ENCODE data around the gene UCK1. TPM values are rescaled to one million over a fixed set of nuclear protein-coding genes. Genes with fewer than 3 reads are reported as not detected.

Gene UCK1
- total RNA-seq, 1 experiment from 2014 or later = 31.7 TPM

DNA sequence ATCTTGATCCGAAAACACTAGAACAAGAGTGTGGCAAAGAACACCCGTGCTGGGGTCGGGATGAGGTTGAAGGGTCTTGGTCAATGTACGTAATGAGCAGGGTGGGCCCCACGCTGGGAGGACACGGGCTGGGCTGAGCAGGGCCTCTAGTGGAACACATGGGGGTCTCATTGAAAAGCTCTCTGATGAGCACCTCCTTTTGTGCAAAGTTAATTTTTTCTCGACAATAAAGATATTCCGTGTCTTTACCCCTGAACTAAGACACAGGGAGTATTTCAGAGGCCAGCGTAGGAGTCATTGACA, 8.0 kb downstream of the UCK1 start:
- H3K36me3 ChIP-seq (ENCODE audit: low read depth) = peaks cover 7% of the 10 kb centered on the region; the same call in 1 of the 2 replicates
- BruUV-seq (replicated peaks) = no TSS peak
- CTCF ChIA-PET = no interaction called here

DNA sequence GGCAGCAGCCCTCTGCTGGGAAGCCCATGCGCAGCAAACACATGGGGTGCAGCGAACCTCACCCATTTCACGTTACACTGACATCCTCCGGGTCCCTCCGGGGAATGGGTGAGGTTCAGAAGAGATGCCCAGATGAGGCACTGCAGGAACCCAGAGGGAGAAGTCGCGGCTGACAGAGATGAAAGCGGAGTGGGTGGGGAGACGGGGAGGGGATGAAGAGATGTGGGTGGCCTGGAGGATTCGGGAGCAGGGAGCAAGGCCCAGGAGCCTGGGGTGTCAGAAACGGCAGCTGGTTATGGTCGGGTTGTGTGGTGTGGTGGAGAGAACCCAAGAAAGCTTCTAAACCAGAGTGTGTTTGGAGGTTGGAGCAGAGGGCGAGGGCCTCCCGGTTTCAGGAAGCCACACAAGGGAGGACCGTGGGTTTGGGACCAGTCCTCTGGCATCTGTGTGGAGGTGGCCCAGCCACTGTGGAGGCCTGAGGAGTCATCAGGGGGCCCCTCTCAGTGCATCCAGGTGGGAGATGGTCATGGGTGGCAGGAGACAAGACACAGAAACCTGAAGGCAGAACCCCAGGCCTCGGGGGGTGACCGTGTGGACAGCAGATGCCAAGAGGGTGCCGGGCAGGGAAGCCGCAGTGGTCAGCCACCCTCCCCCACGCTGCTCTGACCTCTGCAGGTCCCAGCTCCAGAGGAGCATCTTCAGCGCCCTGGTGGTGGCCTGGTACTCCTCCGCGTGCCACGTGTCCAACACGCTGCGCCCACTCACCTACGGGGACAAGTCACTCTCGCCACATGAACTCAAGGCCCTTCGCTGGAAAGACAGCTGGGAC, 8.6 kb downstream of the UCK1 start:
- H3K79me2 ChIP-seq (ENCODE audit: low read depth) = no peaks in the 10 kb centered on the region
- peaks cover 14% of the 10 kb centered on the region for H4K20me1 ChIP-seq (ENCODE audit: insufficient read depth)
- no peak for DNase-seq
- no TSS peak for BruUV-seq (replicated peaks)
- no peak overlapping the region for H3K4me2 ChIP-seq
- no peaks in the 10 kb centered on the region for H3K9me3 ChIP-seq (ENCODE audit: insufficient read depth, low read depth)
- ChIA-PET POLR2A (ENCODE audit: unreplicated experiment) (no interaction called here), CTCF (no interaction called here)
- H3K36me3 ChIP-seq (ENCODE audit: low read depth) = peaks cover 7% of the 10 kb centered on the region; the same call in 1 of the 2 replicates
- H3F3A ChIP-seq (ENCODE audit: insufficient read depth, low read depth) = peaks cover 2% of the 10 kb centered on the region
- no peak overlapping the region for H3K4me3 ChIP-seq
- no peak overlapping the region for H3K27ac ChIP-seq
- TF ChIP-seq EZH2 (IDR thresholded peaks at IDR 0.05; ENCODE audit: low read depth) = no peak
- TF ChIP-seq, protein P1, sequence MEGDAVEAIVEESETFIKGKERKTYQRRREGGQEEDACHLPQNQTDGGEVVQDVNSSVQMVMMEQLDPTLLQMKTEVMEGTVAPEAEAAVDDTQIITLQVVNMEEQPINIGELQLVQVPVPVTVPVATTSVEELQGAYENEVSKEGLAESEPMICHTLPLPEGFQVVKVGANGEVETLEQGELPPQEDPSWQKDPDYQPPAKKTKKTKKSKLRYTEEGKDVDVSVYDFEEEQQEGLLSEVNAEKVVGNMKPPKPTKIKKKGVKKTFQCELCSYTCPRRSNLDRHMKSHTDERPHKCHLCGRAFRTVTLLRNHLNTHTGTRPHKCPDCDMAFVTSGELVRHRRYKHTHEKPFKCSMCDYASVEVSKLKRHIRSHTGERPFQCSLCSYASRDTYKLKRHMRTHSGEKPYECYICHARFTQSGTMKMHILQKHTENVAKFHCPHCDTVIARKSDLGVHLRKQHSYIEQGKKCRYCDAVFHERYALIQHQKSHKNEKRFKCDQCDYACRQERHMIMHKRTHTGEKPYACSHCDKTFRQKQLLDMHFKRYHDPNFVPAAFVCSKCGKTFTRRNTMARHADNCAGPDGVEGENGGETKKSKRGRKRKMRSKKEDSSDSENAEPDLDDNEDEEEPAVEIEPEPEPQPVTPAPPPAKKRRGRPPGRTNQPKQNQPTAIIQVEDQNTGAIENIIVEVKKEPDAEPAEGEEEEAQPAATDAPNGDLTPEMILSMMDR (conservative IDR thresholded peaks at IDR 0.05) = no peak
- no peaks in the 10 kb centered on the region for H3K4me1 ChIP-seq (replicated peaks; ENCODE audit: insufficient read depth)
- H3K9me2 ChIP-seq (ENCODE audit: insufficient read depth) = no peaks in the 10 kb centered on the region
- intact Hi-C loops (cut with micrococcal nuclease; ENCODE audit: unreplicated experiment) = no loop called here
- H3K27me3 ChIP-seq (ENCODE audit: insufficient read depth, low read depth) = no peaks in the 10 kb centered on the region
- no peak overlapping the region for H2AFZ ChIP-seq

More for the DNA sequence above, 8.0 kb downstream of the UCK1 start:
- Histone ChIP-seq H3F3A (ENCODE audit: insufficient read depth, low read depth) (peaks cover 3% of the 10 kb centered on the region), H3K4me3 (no peak overlapping the region), H4K20me1 (ENCODE audit: insufficient read depth) (peaks cover 14% of the 10 kb centered on the region), H3K9me2 (ENCODE audit: insufficient read depth) (no peaks in the 10 kb centered on the region), H2AFZ (no peak overlapping the region), H3K27me3 (ENCODE audit: insufficient read depth, low read depth) (no peaks in the 10 kb centered on the region), H3K27ac (no peak overlapping the region), H3K79me2 (ENCODE audit: low read depth) (no peaks in the 10 kb centered on the region), H3K4me2 (no peak overlapping the region), H3K9me3 (ENCODE audit: insufficient read depth, low read depth) (no peaks in the 10 kb centered on the region), H3K4me1 (replicated peaks; ENCODE audit: insufficient read depth) (no peaks in the 10 kb centered on the region)
- POLR2A ChIA-PET (ENCODE audit: unreplicated experiment) = no interaction called here
- DNase-seq = no peak
- intact Hi-C loops (cut with micrococcal nuclease; ENCODE audit: unreplicated experiment) = no loop called here
- no peak for TF ChIP-seq EZH2 (IDR thresholded peaks at IDR 0.05; ENCODE audit: low read depth)
- TF ChIP-seq, protein P1 (conservative IDR thresholded peaks at IDR 0.05) = no peak

DNA sequence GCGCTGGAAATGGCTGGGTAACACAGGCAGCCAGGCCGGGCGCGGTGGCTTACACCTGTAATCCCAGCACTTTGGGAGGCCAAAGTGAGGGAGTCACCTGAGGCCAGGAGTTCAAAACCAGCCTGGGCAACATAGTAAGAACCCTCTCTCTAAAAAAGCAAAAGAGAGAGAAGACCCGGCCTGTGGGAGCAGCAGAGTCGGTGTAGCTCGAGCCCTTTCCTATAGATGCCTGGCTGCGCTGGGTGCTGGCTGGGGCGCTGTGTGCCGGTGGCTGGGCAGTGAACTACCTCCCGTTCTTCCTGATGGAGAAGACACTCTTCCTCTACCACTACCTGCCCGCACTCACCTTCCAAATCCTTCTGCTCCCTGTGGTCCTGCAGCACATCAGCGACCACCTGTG, 9.2 kb downstream of the UCK1 start:
- no peaks in the 10 kb centered on the region for H3K27me3 ChIP-seq (ENCODE audit: insufficient read depth, low read depth)
- BruUV-seq (replicated peaks) = no TSS peak
- peaks cover 7% of the 10 kb centered on the region; the same call in 1 of the 2 replicates for H3K36me3 ChIP-seq (ENCODE audit: low read depth)
- no peak overlapping the region for H3K27ac ChIP-seq
- H3K4me3 ChIP-seq = no peak overlapping the region
- CTCF ChIA-PET = no interaction called here
- no peaks in the 10 kb centered on the region for H3K9me3 ChIP-seq (ENCODE audit: insufficient read depth, low read depth)
- no peaks in the 10 kb centered on the region for H3K9me2 ChIP-seq (ENCODE audit: insufficient read depth)
- TF ChIP-seq, protein P1 (conservative IDR thresholded peaks at IDR 0.05) = no peak
- TF ChIP-seq EZH2 (IDR thresholded peaks at IDR 0.05; ENCODE audit: low read depth) = no peak
- intact Hi-C loops (cut with micrococcal nuclease; ENCODE audit: unreplicated experiment) = no loop called here
- no peaks in the 10 kb centered on the region for H3K79me2 ChIP-seq (ENCODE audit: low read depth)
- no peaks in the 10 kb centered on the region; the same call in 1 of the 2 replicates for H3F3A ChIP-seq (ENCODE audit: insufficient read depth, low read depth)
- POLR2A ChIA-PET (ENCODE audit: unreplicated experiment) = no interaction called here
- no peak overlapping the region for H2AFZ ChIP-seq
- no peak overlapping the region for H3K4me2 ChIP-seq
- H3K4me1 ChIP-seq (replicated peaks; ENCODE audit: insufficient read depth) = no peaks in the 10 kb centered on the region
- H4K20me1 ChIP-seq (ENCODE audit: insufficient read depth) = peaks cover 14% of the 10 kb centered on the region
- no peak for DNase-seq
